ENCODE measurements around the gene TULP4. TPM values are rescaled to one million over a fixed set of nuclear protein-coding genes. Genes with fewer than 3 reads are reported as not detected.
"Not testable (repeated sequence)": the region's sequence is repeated elsewhere in the genome, so short reads cannot be mapped to it uniquely, and the experiment has no call there.

The TULP4 gene
- total and polyA plus RNA-seq, 4 experiments from 2014 or later = 14.8 to 94.1 (median 63.6) TPM

DNA sequence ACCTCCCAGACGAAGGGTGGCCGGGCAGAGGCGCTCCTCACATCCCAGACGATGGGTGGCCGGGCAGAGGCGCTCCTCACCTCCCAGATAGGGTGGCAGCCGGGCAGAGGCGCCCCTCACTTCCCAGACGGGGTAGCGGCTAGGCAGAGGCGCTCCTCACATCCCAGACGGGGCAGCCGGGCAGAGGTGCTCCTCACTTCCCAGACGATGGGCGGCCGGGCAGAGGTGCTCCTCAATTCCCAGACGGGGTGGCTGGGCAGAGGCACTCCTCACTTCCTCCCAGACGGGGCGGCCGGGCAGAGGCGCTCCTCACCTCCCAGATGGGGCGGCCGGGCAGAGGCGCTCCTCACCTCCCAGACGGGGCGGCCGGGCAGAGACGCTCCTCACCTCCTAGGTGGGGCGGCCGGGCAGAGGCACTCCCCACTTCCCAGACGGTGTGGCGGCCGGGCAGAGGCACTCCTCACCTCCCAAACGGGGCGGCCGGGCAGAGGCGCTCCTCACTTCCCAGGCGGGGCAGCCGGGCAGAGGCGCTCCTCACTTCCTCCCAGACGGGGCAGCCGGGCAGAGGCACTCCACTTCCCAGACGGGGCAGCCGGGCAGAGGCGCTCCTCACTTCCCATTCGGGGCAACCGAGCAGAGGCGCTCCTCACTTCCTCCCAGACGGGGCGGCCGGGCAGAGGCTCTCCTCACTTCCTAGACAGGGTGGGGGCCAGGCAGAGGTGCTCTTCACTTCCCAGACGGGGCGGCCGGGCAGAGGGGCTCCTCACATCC, 37.4 kb downstream of the TULP4 start:
- H3K4me3 Mint-ChIP-seq; intact Hi-C loops (cut with micrococcal nuclease); H3K9me3 ChIP-seq (ENCODE audit: control insufficient read depth in 1 of 2, low read length in 2 of 2); H3K27ac ChIP-seq (ENCODE audit: low read depth, low read length); H3K4me1 Mint-ChIP-seq; H3K36me3 ChIP-seq (ENCODE audit: insufficient read depth, low read length); H3K27me3 Mint-ChIP-seq; CTCF ChIA-PET (ENCODE audit: partially characterized antibody); H3K27me3 ChIP-seq (ENCODE audit: insufficient read depth, low read length); DNase-seq; H3K27ac Mint-ChIP-seq; H3K4me1 ChIP-seq (ENCODE audit: insufficient read depth, low read length); POLR2A ChIA-PET (ENCODE audit: partially characterized antibody); H3K4me3 ChIP-seq (ENCODE audit: low read length in 2 of 2): not testable (repeated sequence)
- Mint-ChIP-seq H3K36me3 (peaks cover 17 to 31% of the 10 kb centered on the region in 2 donors), H3K9me3 (peaks cover 0 to 26% (median 14%) of the 10 kb centered on the region in 8 donors)

DNA sequence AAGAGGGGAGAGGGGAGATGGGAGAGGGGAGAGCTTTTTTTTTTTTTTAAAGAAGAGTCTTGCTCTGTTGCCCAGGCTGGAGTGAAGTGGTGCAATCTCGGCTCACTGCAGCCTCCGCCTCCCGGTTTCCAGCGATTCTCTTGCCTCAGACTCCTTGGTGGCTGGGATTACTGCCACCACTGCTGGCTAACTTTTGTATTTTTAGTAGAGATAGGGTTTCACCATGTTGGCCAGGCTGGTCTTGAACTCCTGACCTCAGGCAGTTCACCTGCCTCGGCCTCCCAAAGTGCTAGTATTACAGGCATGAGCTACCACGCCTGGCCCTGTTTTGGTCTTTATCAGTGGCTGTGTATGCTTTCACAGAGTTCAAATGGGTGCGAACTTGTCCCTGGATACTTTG, 38.5 kb downstream of the TULP4 start:
- POLR2A ChIA-PET (ENCODE audit: partially characterized antibody); H3K27ac Mint-ChIP-seq; H3K4me3 Mint-ChIP-seq; H3K4me3 ChIP-seq (ENCODE audit: low read length in 2 of 2); intact Hi-C loops (cut with micrococcal nuclease); H3K36me3 ChIP-seq (ENCODE audit: insufficient read depth, low read length); H3K27ac ChIP-seq (ENCODE audit: low read depth, low read length); H3K9me3 ChIP-seq (ENCODE audit: control insufficient read depth in 1 of 2, low read length in 2 of 2); DNase-seq; H3K4me1 ChIP-seq (ENCODE audit: insufficient read depth, low read length); H3K27me3 ChIP-seq (ENCODE audit: insufficient read depth, low read length); H3K27me3 Mint-ChIP-seq: not testable (repeated sequence)
- Mint-ChIP-seq H3K4me1 (peaks cover 7 to 11% (median 8%) of the 10 kb centered on the region in 4 donors), H3K36me3 (peaks cover 15 to 23% of the 10 kb centered on the region in 2 donors), H3K9me3 (peaks cover 0 to 16% (median 5%) of the 10 kb centered on the region in 8 donors)
- CTCF ChIA-PET (ENCODE audit: partially characterized antibody) = interaction anchor here (1.2 to 2.5 kb wide), 2 partner anchors 10 to 130 kb away, joined by 3 to 6 read pairs; no protein-coding TSS in a partner anchor

DNA sequence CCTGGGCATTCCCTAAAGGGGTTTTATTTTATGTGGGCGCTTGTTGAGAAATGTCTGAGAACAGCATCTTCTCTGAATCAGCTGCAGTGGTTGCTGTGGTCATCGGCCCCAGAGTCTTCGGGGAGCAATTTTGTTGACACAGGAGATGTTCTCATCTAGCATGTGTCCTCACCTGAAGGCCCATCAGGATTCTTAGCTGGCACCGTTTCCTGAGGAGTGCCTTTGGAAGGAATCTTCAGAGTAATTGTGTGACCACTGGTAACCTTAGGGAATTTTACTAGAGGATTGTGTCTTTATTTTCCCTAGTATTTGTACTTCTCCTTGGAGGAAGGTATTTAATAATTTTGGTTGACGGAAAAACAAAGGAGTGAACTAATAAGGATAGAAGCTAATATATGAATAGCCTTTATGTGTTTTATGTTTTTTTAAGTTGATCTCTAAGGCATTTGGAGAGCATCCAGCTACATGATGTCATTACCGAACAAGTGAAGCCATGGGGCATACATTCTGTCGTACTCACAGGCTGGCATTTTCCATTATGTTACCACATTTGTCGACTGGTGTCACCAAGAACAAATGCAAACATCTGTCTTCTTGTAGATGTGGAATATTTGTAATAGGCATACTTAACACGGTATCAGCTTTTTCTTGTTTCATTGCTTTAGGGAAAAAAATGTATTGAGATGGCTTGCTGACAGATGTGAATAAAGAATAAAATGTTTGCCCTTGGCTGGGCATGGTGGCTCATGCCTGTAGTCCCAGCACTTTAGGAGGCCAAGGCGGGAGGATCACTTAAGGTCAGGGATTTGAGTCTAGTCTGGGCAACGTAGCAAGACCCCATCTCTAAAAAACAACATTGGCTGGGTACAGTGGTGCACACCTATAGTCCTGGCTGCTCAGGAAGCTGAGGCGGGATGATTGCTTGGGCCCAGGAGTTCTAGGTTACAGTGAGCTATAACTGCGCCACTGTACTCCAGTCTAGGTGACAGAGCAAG, 41.9 kb downstream of the TULP4 start:
- intact Hi-C loops (cut with micrococcal nuclease) = no loop called here
- Histone ChIP-seq H3K27ac (ENCODE audit: low read depth, low read length) (no peak overlapping the region), H3K9me3 (ENCODE audit: control insufficient read depth in 1 of 2, low read length in 2 of 2) (no peaks in the 10 kb centered on the region), H3K4me3 (ENCODE audit: low read length in 2 of 2) (no peak overlapping the region), H3K4me1 (ENCODE audit: insufficient read depth, low read length) (peaks cover 30% of the 10 kb centered on the region), H3K36me3 (ENCODE audit: insufficient read depth, low read length) (no peaks in the 10 kb centered on the region), H3K27me3 (ENCODE audit: insufficient read depth, low read length) (no peaks in the 10 kb centered on the region)
- peaks cover 0 to 4% (median 0%) of the 10 kb centered on the region in 8 donors for H3K9me3 Mint-ChIP-seq
- POLR2A ChIA-PET (ENCODE audit: partially characterized antibody) = no interaction called here
- no peak overlapping the region for H3K4me3 Mint-ChIP-seq
- peaks cover 3 to 7% of the 10 kb centered on the region in 2 donors for H3K36me3 Mint-ChIP-seq
- no peak for DNase-seq
- CTCF ChIA-PET (ENCODE audit: partially characterized antibody) = interaction anchor here (1.4 to 1.8 kb wide), 2 partner anchors 133 to 142 kb away, joined by 4 read pairs; no protein-coding TSS in a partner anchor
- H3K27ac Mint-ChIP-seq = peak overlapping the region in 1 of 7 donors; percentile 11
- no peaks in the 10 kb centered on the region for H3K27me3 Mint-ChIP-seq
- peaks cover 36 to 43% (median 40%) of the 10 kb centered on the region in 4 donors for H3K4me1 Mint-ChIP-seq

DNA sequence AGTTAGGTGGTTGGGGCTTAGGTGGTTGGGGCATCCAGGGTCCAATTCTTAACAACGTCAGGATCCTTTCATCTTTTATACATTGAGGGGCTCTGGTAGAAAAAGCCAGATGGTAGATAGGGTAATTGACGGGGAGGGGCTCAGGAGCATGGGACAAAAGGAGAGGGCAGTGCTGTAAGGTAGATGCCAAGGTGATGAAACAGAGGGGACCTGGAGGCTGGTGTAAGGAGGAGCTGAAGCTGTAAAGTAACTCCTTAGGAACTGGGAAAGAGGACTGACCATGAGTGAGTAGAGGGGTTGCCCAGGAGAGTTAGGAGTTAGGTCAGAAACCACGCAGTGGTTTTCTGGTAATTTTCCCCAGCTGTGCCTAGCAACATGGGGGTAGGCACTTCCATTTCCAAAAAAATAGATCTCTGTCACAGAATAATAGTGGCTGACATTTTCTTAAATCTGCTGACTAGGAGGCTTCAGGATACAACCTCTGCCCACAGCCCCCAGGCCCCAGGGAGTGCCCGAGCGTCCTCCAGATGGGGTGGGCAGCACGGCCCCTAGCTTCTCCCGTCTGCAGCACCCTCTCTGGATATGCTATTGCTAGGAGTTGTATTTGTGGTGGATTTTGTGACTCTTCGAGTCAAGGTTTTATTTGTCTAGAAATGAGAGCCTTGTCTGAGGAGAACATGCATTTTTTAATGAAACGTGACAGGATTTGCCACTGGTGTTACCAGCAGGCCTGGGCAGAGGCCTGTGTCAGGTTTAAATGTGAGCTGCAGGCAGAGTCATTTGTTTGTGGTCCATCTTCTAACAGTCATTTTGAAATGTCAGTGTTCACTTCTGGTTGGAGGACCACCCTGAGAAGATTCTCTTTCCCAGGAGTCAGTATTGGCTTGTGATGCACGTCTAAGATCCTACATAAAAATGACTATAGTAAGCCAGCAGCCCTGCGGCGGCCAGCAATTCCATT, 44.6 kb downstream of the TULP4 start:
- Mint-ChIP-seq H3K27ac (peak overlapping the region in 5 of 7 donors; percentile 14 to 59 (median 24)), H3K4me3 (peak overlapping the region in 3 of 8 donors; percentile 1 to 73 (median 41)), H3K27me3 (no peaks in the 10 kb centered on the region), H3K4me1 (peaks cover 34 to 54% (median 48%) of the 10 kb centered on the region in 4 donors), H3K9me3 (no peaks in the 10 kb centered on the region), H3K36me3 (peaks cover 0 to 3% of the 10 kb centered on the region in 2 donors)
- Histone ChIP-seq H3K4me1 (ENCODE audit: insufficient read depth, low read length) (peaks cover 34% of the 10 kb centered on the region), H3K4me3 (ENCODE audit: low read length in 2 of 2) (no peak overlapping the region), H3K27ac (ENCODE audit: low read depth, low read length) (no peak overlapping the region), H3K36me3 (ENCODE audit: insufficient read depth, low read length) (no peaks in the 10 kb centered on the region), H3K27me3 (ENCODE audit: insufficient read depth, low read length) (no peaks in the 10 kb centered on the region), H3K9me3 (ENCODE audit: control insufficient read depth in 1 of 2, low read length in 2 of 2) (no peaks in the 10 kb centered on the region)
- ChIA-PET CTCF (ENCODE audit: partially characterized antibody) (no interaction called here), POLR2A (ENCODE audit: partially characterized antibody) (no interaction called here)
- no peak for DNase-seq
- intact Hi-C loops (cut with micrococcal nuclease) = no loop called here

DNA sequence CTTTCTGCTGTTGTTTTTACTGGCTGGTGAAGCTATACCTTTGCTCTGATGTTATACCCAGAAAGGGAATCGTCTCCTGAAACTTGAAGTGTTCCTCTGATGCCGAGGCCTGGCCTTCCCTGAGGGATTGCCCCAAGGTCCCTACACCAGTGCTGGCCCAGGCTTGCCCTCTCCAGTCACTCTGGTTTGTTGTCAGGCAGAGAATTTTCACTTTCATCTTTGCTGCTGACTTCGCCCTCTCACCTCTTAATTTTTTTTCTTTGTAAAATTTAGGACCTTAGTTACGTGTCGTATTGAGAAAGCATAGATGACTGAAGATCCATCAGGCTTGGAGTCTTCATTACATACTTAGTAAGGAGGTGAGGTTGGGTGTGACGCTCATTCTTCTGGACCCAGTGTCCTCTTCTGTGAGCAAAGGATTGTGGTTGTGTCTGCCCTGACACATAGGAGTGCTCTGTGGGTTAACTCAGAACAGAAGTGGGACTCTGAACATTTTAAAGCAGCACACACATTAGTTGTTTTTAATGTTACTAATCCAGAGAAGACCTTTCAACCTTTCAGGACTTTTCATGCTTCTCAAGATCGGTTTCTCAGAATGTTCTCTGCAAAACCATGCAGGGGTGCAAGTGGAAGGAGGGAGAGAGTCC, 45.4 kb downstream of the TULP4 start:
- no peaks in the 10 kb centered on the region for H3K27me3 Mint-ChIP-seq
- POLR2A ChIA-PET (ENCODE audit: partially characterized antibody) = no interaction called here
- Histone ChIP-seq H3K4me3 (ENCODE audit: low read length in 2 of 2) (no peak overlapping the region), H3K36me3 (ENCODE audit: insufficient read depth, low read length) (no peaks in the 10 kb centered on the region), H3K9me3 (ENCODE audit: control insufficient read depth in 1 of 2, low read length in 2 of 2) (no peaks in the 10 kb centered on the region), H3K4me1 (ENCODE audit: insufficient read depth, low read length) (peaks cover 34% of the 10 kb centered on the region), H3K27me3 (ENCODE audit: insufficient read depth, low read length) (no peaks in the 10 kb centered on the region), H3K27ac (ENCODE audit: low read depth, low read length) (no peak overlapping the region)
- no peaks in the 10 kb centered on the region for H3K9me3 Mint-ChIP-seq
- DNase-seq = no peak
- H3K4me3 Mint-ChIP-seq = peak overlapping the region in 5 of 8 donors; percentile 7 to 73 (median 35)
- intact Hi-C loops (cut with micrococcal nuclease) = no loop called here
- H3K36me3 Mint-ChIP-seq = peaks cover 0 to 3% of the 10 kb centered on the region in 2 donors
- peaks cover 34 to 54% (median 48%) of the 10 kb centered on the region in 4 donors for H3K4me1 Mint-ChIP-seq
- peak overlapping the region in 6 of 7 donors; percentile 0 to 77 (median 37) for H3K27ac Mint-ChIP-seq
- CTCF ChIA-PET (ENCODE audit: partially characterized antibody) = no interaction called here

- H3K27ac Mint-ChIP-seq = peak overlapping the region in 4 of 7 donors; percentile 43 to 54 (median 44)
These were observed 46.3 kb downstream of the TULP4 start for GRCh38 chr6:158358450-158359077.

More at GRCh38 chr6:158358450-158359077, 46.3 kb downstream of the TULP4 start:
- H3K27me3 ChIP-seq (ENCODE audit: insufficient read depth, low read length) = no peaks in the 10 kb centered on the region
- peaks cover 0 to 3% of the 10 kb centered on the region in 2 donors for H3K36me3 Mint-ChIP-seq
- H3K4me1 Mint-ChIP-seq = peaks cover 36 to 54% (median 47%) of the 10 kb centered on the region in 4 donors
- H3K4me3 Mint-ChIP-seq = peak overlapping the region in 2 of 8 donors; percentile 12 to 45
- POLR2A ChIA-PET (ENCODE audit: partially characterized antibody) = no interaction called here
- H3K36me3 ChIP-seq (ENCODE audit: insufficient read depth, low read length) = no peaks in the 10 kb centered on the region
- H3K27me3 Mint-ChIP-seq = no peaks in the 10 kb centered on the region
- DNase-seq = peak in 1 of 5 donors; percentile 10
- H3K4me3 ChIP-seq (ENCODE audit: low read length in 2 of 2) = no peak overlapping the region
- H3K9me3 ChIP-seq (ENCODE audit: control insufficient read depth in 1 of 2, low read length in 2 of 2) = no peaks in the 10 kb centered on the region
- H3K9me3 Mint-ChIP-seq = no peaks in the 10 kb centered on the region
- intact Hi-C loops (cut with micrococcal nuclease) = no loop called here
- CTCF ChIA-PET (ENCODE audit: partially characterized antibody) = no interaction called here
- no peak overlapping the region for H3K27ac ChIP-seq (ENCODE audit: low read depth, low read length)
- peaks cover 34% of the 10 kb centered on the region for H3K4me1 ChIP-seq (ENCODE audit: insufficient read depth, low read length)

Data from CD4-positive, alpha-beta memory T cell (primary cell).